ENCODE measurements around the gene SLC10A6.

The SLC10A6 gene

DNA sequence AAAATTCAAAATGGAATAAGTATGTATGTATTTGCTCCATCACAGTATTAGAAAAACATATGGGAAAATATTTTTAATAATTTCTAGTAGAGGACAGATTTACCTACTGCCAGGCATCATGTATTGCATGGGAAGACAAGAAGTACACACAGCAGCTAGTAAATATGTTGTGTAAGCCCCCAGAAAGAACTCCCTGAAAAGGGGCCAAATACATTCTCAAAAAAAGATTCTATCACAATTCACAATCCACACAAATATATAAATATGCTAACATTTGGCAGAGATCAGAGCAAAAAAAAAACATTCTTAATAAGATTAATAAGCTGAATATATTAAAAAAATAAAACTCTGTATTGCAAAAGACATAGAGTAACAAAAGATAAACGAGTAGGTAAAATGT lies 28.0 kb downstream of the SLC10A6 start:
- Histone ChIP-seq H3K4me1 (ENCODE audit: control insufficient read depth, insufficient read depth, low read length) (no peaks in the 10 kb centered on the region; the same call in 1 of the 2 replicates), H3K27me3 (ENCODE audit: control insufficient read depth, insufficient read depth, low read length) (no peaks in the 10 kb centered on the region), H3K27ac (ENCODE audit: low read depth, low read length) (no peak overlapping the region), H3K36me3 (ENCODE audit: control insufficient read depth, insufficient read depth, low read length) (no peaks in the 10 kb centered on the region), H3K9me3 (ENCODE audit: control insufficient read depth, insufficient read depth, low read length) (no peaks in the 10 kb centered on the region), H3K9ac (ENCODE audit: low read depth, low read length) (no peak overlapping the region), H3K4me3 (ENCODE audit: low read depth, low read length) (no peak overlapping the region)

- Histone ChIP-seq H3K36me3 (ENCODE audit: control insufficient read depth, insufficient read depth, low read length) (peaks cover 15% of the 10 kb centered on the region), H3K27me3 (ENCODE audit: control insufficient read depth, insufficient read depth, low read length) (no peaks in the 10 kb centered on the region), H3K9ac (ENCODE audit: low read depth, low read length) (no peak overlapping the region), H3K4me3 (ENCODE audit: low read depth, low read length) (no peak overlapping the region), H3K27ac (ENCODE audit: low read depth, low read length) (no peak overlapping the region), H3K4me1 (ENCODE audit: control insufficient read depth, insufficient read depth, low read length) (no peaks in the 10 kb centered on the region; the same call in 1 of the 2 replicates), H3K9me3 (ENCODE audit: control insufficient read depth, insufficient read depth, low read length) (no peaks in the 10 kb centered on the region)
These were observed 29.6 kb downstream of the SLC10A6 start for GRCh38 chr4:86819561-86819960.

GRCh38 chr4:86818841-86819240 lies 30.3 kb downstream of the SLC10A6 start:
- Histone ChIP-seq H3K9ac (ENCODE audit: low read depth, low read length) (no peak overlapping the region), H3K36me3 (ENCODE audit: control insufficient read depth, insufficient read depth, low read length) (peaks cover 20% of the 10 kb centered on the region), H3K4me1 (ENCODE audit: control insufficient read depth, insufficient read depth, low read length) (no peaks in the 10 kb centered on the region; the same call in 1 of the 2 replicates), H3K27me3 (ENCODE audit: control insufficient read depth, insufficient read depth, low read length) (no peaks in the 10 kb centered on the region), H3K9me3 (ENCODE audit: control insufficient read depth, insufficient read depth, low read length) (no peaks in the 10 kb centered on the region), H3K4me3 (ENCODE audit: low read depth, low read length) (no peak overlapping the region), H3K27ac (ENCODE audit: low read depth, low read length) (no peak overlapping the region)

GRCh38 chr4:86818211-86818610 lies 31.0 kb downstream of the SLC10A6 start:
- peaks cover 21% of the 10 kb centered on the region for H3K36me3 ChIP-seq (ENCODE audit: control insufficient read depth, insufficient read depth, low read length)
- H3K27ac ChIP-seq (ENCODE audit: low read depth, low read length), result peak overlapping the region; percentile 65
- H3K9ac ChIP-seq (ENCODE audit: low read depth, low read length), result no peak overlapping the region

DNA sequence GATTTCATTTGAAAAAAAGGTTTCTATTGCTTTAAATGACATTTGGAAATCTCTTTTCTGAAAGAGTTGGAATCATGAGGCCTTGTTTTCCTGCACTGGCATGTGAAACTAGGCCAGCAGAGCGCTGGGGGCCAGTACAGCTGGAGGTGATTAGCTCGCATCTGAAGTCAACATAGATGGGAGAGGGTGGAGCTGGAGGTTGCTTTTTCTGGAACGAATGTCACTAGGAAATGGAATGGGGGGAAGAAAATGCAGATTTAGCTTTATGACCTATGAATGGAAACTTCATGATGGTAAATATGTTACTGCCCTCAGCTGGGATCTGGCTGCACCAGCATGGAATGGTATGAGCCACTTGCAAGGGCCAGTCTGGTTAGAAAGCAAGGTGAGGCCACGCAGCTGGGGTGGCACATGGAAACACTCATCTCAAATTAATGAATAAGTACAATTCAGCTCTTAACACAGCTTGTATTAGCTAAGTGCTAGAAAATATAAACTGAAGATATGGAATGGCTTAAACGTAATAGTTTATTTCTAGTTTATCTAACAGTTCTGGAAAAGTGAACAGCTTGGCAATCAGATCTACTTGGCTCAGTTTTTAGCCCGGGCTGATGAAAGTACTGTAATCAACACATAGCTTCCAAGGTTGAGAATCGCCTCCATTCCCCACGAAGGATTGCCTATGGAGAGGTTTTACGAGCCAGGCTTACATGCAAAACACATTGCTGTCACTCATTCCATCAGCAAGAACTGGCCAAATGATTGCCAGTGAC lies 32.5 kb downstream of the SLC10A6 start:
- Histone ChIP-seq H3K4me3 (ENCODE audit: low read depth, low read length) (no peak overlapping the region), H3K9ac (ENCODE audit: low read depth, low read length) (no peak overlapping the region), H3K9me3 (ENCODE audit: control insufficient read depth, insufficient read depth, low read length) (no peaks in the 10 kb centered on the region), H3K27me3 (ENCODE audit: control insufficient read depth, insufficient read depth, low read length) (no peaks in the 10 kb centered on the region), H3K27ac (ENCODE audit: low read depth, low read length) (no peak overlapping the region), H3K4me1 (ENCODE audit: control insufficient read depth, insufficient read depth, low read length) (no peaks in the 10 kb centered on the region; the same call in 1 of the 2 replicates), H3K36me3 (ENCODE audit: control insufficient read depth, insufficient read depth, low read length) (peaks cover 26% of the 10 kb centered on the region)

More at GRCh38 chr4:86818211-86818610, 31.0 kb downstream of the SLC10A6 start:
- no peaks in the 10 kb centered on the region for H3K9me3 ChIP-seq (ENCODE audit: control insufficient read depth, insufficient read depth, low read length)
- no peak overlapping the region for H3K4me3 ChIP-seq (ENCODE audit: low read depth, low read length)
- H3K27me3 ChIP-seq (ENCODE audit: control insufficient read depth, insufficient read depth, low read length), result no peaks in the 10 kb centered on the region
- H3K4me1 ChIP-seq (ENCODE audit: control insufficient read depth, insufficient read depth, low read length), result no peaks in the 10 kb centered on the region; the same call in 1 of the 2 replicates

DNA sequence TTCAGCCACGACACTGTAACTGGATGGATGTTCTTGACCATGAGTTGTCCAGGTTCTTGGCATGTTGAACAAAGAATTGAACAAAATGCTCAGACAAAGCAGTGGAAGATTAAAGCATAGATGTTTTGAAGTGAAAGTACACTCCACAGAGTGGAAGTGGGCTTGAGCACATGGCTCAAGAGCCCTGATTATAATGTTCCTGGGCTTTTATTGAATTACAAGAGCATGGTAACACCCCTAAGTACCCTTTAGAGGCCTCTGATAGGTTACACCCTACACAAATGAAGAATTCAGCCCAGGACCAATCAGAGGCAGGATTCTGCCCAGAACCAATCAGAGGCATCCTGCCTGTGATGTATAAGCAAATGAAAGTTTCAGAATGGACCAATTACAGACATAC lies 33.5 kb downstream of the SLC10A6 start:
- Histone ChIP-seq H3K36me3 (ENCODE audit: control insufficient read depth, insufficient read depth, low read length) (peaks cover 35% of the 10 kb centered on the region), H3K4me3 (ENCODE audit: low read depth, low read length) (no peak overlapping the region), H3K4me1 (ENCODE audit: control insufficient read depth, insufficient read depth, low read length) (peaks cover 3% of the 10 kb centered on the region; the same call in 1 of the 2 replicates), H3K9me3 (ENCODE audit: control insufficient read depth, insufficient read depth, low read length) (no peaks in the 10 kb centered on the region), H3K27me3 (ENCODE audit: control insufficient read depth, insufficient read depth, low read length) (no peaks in the 10 kb centered on the region), H3K27ac (ENCODE audit: low read depth, low read length) (no peak overlapping the region), H3K9ac (ENCODE audit: low read depth, low read length) (no peak overlapping the region)

DNA sequence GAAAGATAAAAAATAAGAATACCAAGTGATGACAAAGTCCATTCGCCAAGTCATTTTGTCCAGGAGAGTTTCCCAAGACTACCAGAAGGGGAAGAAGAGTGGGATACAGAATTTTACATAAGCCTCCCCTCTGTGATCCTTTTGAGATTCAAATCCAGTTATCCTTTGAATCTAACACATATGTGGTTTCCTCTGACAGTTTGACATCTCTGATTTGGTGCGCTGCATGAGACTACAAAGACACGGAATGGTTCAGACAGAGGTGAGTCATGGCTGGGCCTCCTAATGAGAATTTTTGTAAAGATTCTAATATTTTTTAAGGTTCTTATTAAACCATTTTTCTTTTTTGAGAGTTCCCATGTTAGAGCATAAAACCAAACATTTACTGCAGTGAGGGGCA lies 38.3 kb downstream of the SLC10A6 start:
- Histone ChIP-seq H3K27me3 (ENCODE audit: control insufficient read depth, insufficient read depth, low read length) (no peaks in the 10 kb centered on the region), H3K9ac (ENCODE audit: low read depth, low read length) (no peak overlapping the region), H3K27ac (ENCODE audit: low read depth, low read length) (no peak overlapping the region), H3K36me3 (ENCODE audit: control insufficient read depth, insufficient read depth, low read length) (peaks cover 65% of the 10 kb centered on the region), H3K4me3 (ENCODE audit: low read depth, low read length) (no peak overlapping the region), H3K9me3 (ENCODE audit: control insufficient read depth, insufficient read depth, low read length) (no peaks in the 10 kb centered on the region), H3K4me1 (ENCODE audit: control insufficient read depth, insufficient read depth, low read length) (peaks cover 3% of the 10 kb centered on the region; the same call in 1 of the 2 replicates)

DNA sequence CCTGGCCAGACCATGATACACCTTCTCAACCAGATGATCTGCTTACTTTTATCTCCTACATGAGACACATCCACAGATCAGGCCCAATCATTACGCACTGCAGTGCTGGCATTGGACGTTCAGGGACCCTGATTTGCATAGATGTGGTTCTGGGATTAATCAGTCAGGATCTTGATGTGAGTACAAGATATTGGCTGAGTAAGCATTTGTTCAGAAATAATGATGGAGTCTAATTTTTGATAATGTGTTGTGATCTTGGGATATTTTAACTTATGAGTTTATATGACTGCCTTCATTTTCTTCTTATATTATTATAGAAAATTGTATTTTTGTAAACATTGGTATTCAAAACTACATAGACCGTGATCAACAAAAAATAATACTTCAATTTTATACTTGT lies 39.4 kb downstream of the SLC10A6 start:
- H3K36me3 ChIP-seq (ENCODE audit: control insufficient read depth, insufficient read depth, low read length), result peaks cover 65% of the 10 kb centered on the region
- H3K9ac ChIP-seq (ENCODE audit: low read depth, low read length), result no peak overlapping the region
- no peak overlapping the region for H3K27ac ChIP-seq (ENCODE audit: low read depth, low read length)
- H3K9me3 ChIP-seq (ENCODE audit: control insufficient read depth, insufficient read depth, low read length), result no peaks in the 10 kb centered on the region
- H3K4me1 ChIP-seq (ENCODE audit: control insufficient read depth, insufficient read depth, low read length), result peaks cover 3% of the 10 kb centered on the region; the same call in 1 of the 2 replicates
- H3K27me3 ChIP-seq (ENCODE audit: control insufficient read depth, insufficient read depth, low read length), result no peaks in the 10 kb centered on the region
- H3K4me3 ChIP-seq (ENCODE audit: low read depth, low read length), result no peak overlapping the region

GRCh38 chr4:86791126-86791525 lies 58.1 kb downstream of the SLC10A6 start:
- Histone ChIP-seq H3K4me3 (ENCODE audit: low read depth, low read length) (no peak overlapping the region), H3K36me3 (ENCODE audit: control insufficient read depth, insufficient read depth, low read length) (peaks cover 44% of the 10 kb centered on the region), H3K9ac (ENCODE audit: low read depth, low read length) (no peak overlapping the region), H3K4me1 (ENCODE audit: control insufficient read depth, insufficient read depth, low read length) (peaks cover 17% of the 10 kb centered on the region), H3K27me3 (ENCODE audit: control insufficient read depth, insufficient read depth, low read length) (no peaks in the 10 kb centered on the region), H3K9me3 (ENCODE audit: control insufficient read depth, insufficient read depth, low read length) (peaks cover 8% of the 10 kb centered on the region; the same call in 1 of the 2 replicates), H3K27ac (ENCODE audit: low read depth, low read length) (no peak overlapping the region)

- H3K4me1 ChIP-seq (ENCODE audit: control insufficient read depth, insufficient read depth, low read length), result peaks cover 17% of the 10 kb centered on the region
- H3K27me3 ChIP-seq (ENCODE audit: control insufficient read depth, insufficient read depth, low read length), result no peaks in the 10 kb centered on the region
- peaks cover 58% of the 10 kb centered on the region for H3K36me3 ChIP-seq (ENCODE audit: control insufficient read depth, insufficient read depth, low read length)
- no peak overlapping the region for H3K27ac ChIP-seq (ENCODE audit: low read depth, low read length)
- H3K9me3 ChIP-seq (ENCODE audit: control insufficient read depth, insufficient read depth, low read length), result peaks cover 8% of the 10 kb centered on the region; the same call in 1 of the 2 replicates
- no peak overlapping the region for H3K4me3 ChIP-seq (ENCODE audit: low read depth, low read length)
- H3K9ac ChIP-seq (ENCODE audit: low read depth, low read length), result no peak overlapping the region
These were observed 60.4 kb downstream of the SLC10A6 start for GRCh38 chr4:86788826-86789225.

DNA sequence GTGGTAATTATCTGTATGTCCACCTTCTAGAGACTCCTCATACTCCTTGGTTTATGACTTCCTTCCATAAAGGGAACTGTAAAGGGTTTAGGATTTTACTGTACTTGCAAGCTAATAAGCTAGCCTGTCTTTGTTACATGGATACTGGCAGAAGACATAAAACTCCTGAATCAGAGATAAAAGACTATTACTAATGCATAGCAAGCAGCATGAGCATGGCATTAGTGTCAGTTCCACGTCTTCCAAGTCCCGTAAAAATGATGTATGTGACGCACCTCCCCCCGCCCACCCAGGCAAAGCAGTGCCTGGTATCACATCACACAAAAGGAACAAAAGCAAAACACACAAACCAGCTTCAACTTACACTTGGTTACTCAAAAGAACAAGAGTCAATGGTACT lies 71.0 kb downstream of the SLC10A6 start:
- H3K9ac ChIP-seq (ENCODE audit: low read depth, low read length), result no peak overlapping the region
- H3K27ac ChIP-seq (ENCODE audit: low read depth, low read length), result no peak overlapping the region
- no peak overlapping the region for H3K4me3 ChIP-seq (ENCODE audit: low read depth, low read length)
- H3K4me1 ChIP-seq (ENCODE audit: control insufficient read depth, insufficient read depth, low read length), result peaks cover 5% of the 10 kb centered on the region; the same call in 1 of the 2 replicates
- H3K36me3 ChIP-seq (ENCODE audit: control insufficient read depth, insufficient read depth, low read length), result peaks cover 45% of the 10 kb centered on the region
- no peaks in the 10 kb centered on the region for H3K9me3 ChIP-seq (ENCODE audit: control insufficient read depth, insufficient read depth, low read length)
- H3K27me3 ChIP-seq (ENCODE audit: control insufficient read depth, insufficient read depth, low read length), result no peaks in the 10 kb centered on the region
